Stimulated activated naive CD8-positive, alpha-beta T cell treated with anti-CD3 and anti-CD28 coated beads, Interleukin-15, amount 100 ng/mL, for 72 hours (primary cell): ENCODE data around the gene CACNA2D3.
"Not testable (repeated sequence)": the region's sequence is repeated elsewhere in the genome, so short reads cannot be mapped to it uniquely, and the experiment has no call there.

ENCODE experiments used
- ATAC-seq: fragments of 150-1000 bp; cut with Tn5 transposase; 2 replicates; pipeline ENCODE4 v1.10.0; 2021; ENCODE audit warnings: mild to moderate bottlenecking, moderate library complexity
- DNase-seq, 2 donors: peaks; one replicate each; pipeline ENCODE4 v3.0.0; 2021 to 2022
- H3K27ac Mint-ChIP-seq, 2 donors: one replicate each; pipeline ENCODE4 v1.8.0; 2022; ENCODE audit warnings: mild to moderate bottlenecking in 2 of 2, mixed read lengths in 2 of 2, moderate library complexity in 2 of 2
- H3K27me3 Mint-ChIP-seq: one replicate; pipeline ENCODE4 v1.8.0; 2022; ENCODE audit warnings: mixed read lengths
- H3K4me1 Mint-ChIP-seq: one replicate; pipeline ENCODE4 v1.8.0; 2022; ENCODE audit warnings: mild to moderate bottlenecking, mixed read lengths
- H3K4me3 Mint-ChIP-seq, 2 donors: one replicate each; pipeline ENCODE4 v1.8.0; 2022; ENCODE audit warnings: mild to moderate bottlenecking in 2 of 2, mixed read lengths in 2 of 2, moderate library complexity in 1 of 2
- H3K9me3 Mint-ChIP-seq, 2 donors: one replicate each; pipeline ENCODE4 v1.8.0; 2022; ENCODE audit warnings: mixed read lengths in 2 of 2

The CACNA2D3 gene

GRCh38 chr3:54122324-54123002 lies at the start of gene CACNA2D3:
CACNA2D3 (plus strand) TSS chr3:54122552.
- Mint-ChIP-seq H3K27me3 (peaks cover 65% of the 10 kb centered on the region), H3K4me1 (no peaks in the 10 kb centered on the region), H3K9me3 (no peaks in the 10 kb centered on the region), H3K27ac (no peak within 1 kb of the TSS), H3K4me3 (peak within 1 kb of the TSS; percentile 5 to 36)
- ATAC-seq: peak; percentile 31
- no peak for DNase-seq

- peaks cover 19 to 25% of the 10 kb centered on the region in 2 donors for H3K9me3 Mint-ChIP-seq
- no peak for DNase-seq
- no peaks in the 10 kb centered on the region for H3K27me3 Mint-ChIP-seq
- no peak for ATAC-seq
- H3K4me1 Mint-ChIP-seq: no peaks in the 10 kb centered on the region
- no peak overlapping the region for H3K27ac Mint-ChIP-seq
- no peak overlapping the region for H3K4me3 Mint-ChIP-seq
These were observed 49.0 kb upstream of the CACNA2D3 start for GRCh38 chr3:54073386-54073785.

GRCh38 chr3:54079314-54079713 lies 43.0 kb upstream of the CACNA2D3 start:
- Mint-ChIP-seq H3K4me3 (no peak overlapping the region), H3K27ac (no peak overlapping the region), H3K4me1 (no peaks in the 10 kb centered on the region), H3K27me3 (peaks cover 25% of the 10 kb centered on the region), H3K9me3 (peaks cover 0 to 6% of the 10 kb centered on the region in 2 donors)
- DNase-seq (no peak), ATAC-seq (no peak)

DNA sequence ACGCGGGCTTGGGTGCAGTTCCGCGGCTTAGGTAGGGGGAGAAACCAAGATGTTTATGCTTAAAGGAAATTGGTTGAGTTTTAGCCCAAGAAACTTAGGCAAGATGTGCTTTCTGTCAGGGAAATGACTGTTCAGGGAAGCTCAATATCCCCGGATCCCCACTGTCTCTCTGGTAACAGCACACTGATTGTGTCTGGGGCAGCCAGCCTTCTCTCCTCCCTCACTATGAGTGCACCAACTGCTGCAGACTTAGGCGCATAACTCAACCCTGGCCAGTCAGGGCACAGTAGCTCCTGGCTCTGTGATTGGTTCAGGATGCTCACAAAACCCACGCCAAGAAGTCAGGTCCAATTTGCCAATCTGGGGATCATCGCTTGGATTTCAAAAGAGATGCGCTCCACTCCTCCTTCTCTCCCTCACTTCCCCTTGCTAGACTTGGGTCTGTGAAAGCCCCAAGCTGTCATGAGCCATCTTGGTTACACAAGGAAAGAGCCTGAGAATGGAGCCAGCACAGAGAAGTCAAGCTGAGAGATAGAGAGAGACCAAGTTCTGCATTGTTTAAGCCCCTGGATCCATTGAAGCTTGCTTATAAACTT lies 42.5 kb upstream of the CACNA2D3 start:
- peaks cover 0 to 6% of the 10 kb centered on the region in 2 donors for H3K9me3 Mint-ChIP-seq
- no peak for ATAC-seq

GRCh38 chr3:54083921-54084320 lies 38.4 kb upstream of the CACNA2D3 start:
- DNase-seq (no peak), ATAC-seq (no peak)
- peaks cover 70% of the 10 kb centered on the region for H3K27me3 Mint-ChIP-seq
- no peaks in the 10 kb centered on the region for H3K9me3 Mint-ChIP-seq
- no peak overlapping the region for H3K27ac Mint-ChIP-seq
- no peak overlapping the region for H3K4me3 Mint-ChIP-seq
- no peaks in the 10 kb centered on the region for H3K4me1 Mint-ChIP-seq

More for the DNA sequence above, 42.5 kb upstream of the CACNA2D3 start:
- Mint-ChIP-seq H3K27ac (no peak overlapping the region), H3K4me1 (no peaks in the 10 kb centered on the region), H3K4me3 (no peak overlapping the region), H3K27me3 (peaks cover 30% of the 10 kb centered on the region)
- DNase-seq: no peak

- Mint-ChIP-seq H3K4me3 (no peak overlapping the region), H3K9me3 (no peaks in the 10 kb centered on the region), H3K27ac (no peak overlapping the region), H3K4me1 (no peaks in the 10 kb centered on the region), H3K27me3 (peaks cover 59% of the 10 kb centered on the region)
- DNase-seq: no peak
- ATAC-seq: no peak
These were observed 36.4 kb upstream of the CACNA2D3 start for GRCh38 chr3:54085936-54086335.

DNA sequence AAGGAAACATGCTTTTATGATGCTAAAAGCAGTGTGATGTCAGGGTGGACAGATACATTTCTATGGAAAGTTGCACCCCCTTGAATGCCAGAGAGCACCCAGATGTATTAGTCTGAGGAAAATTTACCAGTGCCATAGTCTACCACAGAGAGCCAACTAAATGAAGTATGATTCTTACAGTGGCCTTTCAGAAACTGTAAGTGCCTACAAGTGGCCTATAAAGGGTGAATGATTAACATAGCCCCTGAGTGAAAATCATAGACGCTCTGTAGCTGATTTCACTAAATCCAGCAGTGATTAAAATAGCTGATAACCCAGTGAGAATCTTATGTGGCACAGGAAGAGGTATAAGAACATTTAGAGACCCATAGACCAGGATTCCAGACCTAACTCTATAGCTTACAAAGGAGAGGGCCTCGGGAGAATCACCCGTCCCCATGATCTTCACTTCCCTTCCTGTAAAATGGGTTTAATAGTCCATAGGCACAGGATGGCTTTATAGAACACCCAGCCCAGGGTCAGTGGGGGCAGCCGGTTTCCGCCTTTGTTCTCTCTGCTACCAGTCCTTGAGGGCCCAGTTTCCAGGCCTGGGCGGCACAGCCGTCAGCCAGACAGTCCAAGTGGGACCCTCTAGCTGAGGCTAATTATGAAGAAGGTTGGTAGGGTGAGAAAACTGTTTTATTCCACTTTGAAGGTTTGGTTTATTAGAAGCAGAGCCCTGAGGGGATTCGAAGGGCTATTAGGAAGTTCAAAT lies 35.5 kb upstream of the CACNA2D3 start:
- peaks cover 55% of the 10 kb centered on the region for H3K27me3 Mint-ChIP-seq
- no peaks in the 10 kb centered on the region for H3K9me3 Mint-ChIP-seq
- no peaks in the 10 kb centered on the region for H3K4me1 Mint-ChIP-seq
- H3K27ac Mint-ChIP-seq: no peak overlapping the region
- DNase-seq: no peak
- no peak overlapping the region for H3K4me3 Mint-ChIP-seq
- ATAC-seq: no peak

DNA sequence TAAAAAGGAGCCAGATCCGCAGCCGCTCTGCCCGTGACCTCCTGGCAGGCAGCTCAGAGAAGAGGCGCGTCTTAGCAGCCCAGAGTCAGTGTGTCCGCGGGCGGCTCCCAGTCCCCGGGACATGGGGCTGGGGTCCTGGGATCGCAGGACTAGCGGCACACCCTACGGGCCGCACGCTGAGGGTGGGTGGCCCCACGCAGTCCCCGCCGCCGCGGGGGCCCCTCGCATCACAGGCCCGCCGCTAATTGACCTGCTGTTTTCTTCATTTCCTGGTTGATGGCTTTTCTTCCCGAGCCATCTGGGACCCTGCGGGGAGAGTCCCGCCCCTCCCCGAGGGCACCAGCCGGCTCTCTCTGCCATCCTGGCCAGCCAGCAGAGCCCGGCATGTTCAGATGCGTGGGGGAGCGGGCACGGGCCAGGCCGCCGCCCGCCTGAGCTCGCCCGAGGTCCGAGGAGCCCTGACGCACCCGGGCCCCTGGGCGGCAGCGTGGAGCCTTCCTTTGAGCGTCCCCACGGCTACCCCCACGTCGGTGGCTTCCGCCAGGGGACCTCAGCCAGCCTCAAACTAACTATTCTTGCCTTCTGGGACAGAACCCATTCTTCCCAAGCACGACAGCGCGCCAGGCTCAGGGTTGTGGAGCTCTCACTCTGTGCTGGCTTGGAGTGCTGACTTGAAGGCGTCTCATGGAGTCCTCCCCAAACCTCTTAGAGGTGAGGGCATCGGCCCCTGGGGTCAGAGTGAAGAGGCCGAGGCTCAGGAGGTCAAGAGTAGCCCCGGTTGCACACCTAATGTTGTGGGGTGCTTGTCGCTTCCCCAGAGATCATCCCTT lies 34.6 kb upstream of the CACNA2D3 start:
- no peak overlapping the region for H3K27ac Mint-ChIP-seq
- DNase-seq: no peak
- no peaks in the 10 kb centered on the region for H3K4me1 Mint-ChIP-seq
- peaks cover 49% of the 10 kb centered on the region for H3K27me3 Mint-ChIP-seq
- no peak overlapping the region for H3K4me3 Mint-ChIP-seq
- H3K9me3 Mint-ChIP-seq: no peaks in the 10 kb centered on the region
- ATAC-seq: peak; percentile 42

DNA sequence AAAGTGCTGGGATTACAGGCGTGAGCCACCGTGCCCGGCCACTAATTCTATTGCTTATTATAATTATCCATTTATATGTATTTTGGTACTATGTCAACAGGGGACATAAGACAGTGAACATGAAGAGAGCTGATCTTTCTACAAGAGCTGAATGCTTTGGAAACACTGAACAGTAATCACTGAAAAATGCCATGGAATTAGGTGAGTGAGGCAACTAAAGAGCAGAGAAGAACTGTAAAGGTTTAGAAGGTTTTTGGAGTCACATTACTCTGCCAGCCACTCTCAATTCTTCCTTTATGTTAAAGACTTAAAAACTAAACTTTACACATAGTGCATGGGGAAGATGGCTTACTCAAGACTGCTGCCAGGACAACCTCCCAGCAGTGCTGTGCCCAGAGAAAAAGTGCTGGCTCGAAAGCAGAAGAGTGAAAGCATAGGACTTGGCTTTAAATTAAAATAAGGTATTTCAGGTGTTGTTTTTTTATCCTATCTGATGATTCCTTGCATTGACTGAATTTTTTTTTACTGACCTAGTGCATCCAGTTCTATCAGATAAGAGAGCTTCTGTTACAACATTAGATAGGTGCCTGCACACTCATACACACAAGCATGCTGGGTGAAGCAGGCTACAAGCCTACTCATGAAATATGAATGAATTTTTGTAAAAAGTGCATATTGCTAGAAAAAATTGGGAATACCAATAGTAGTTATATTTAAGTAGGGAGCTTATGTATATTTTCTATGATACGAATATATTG lies 28.7 kb upstream of the CACNA2D3 start:
- no peak for ATAC-seq
- no peaks in the 10 kb centered on the region for H3K4me1 Mint-ChIP-seq
- H3K4me3 Mint-ChIP-seq: no peak overlapping the region
- H3K27ac Mint-ChIP-seq: no peak overlapping the region
- DNase-seq: no peak
- peaks cover 5% of the 10 kb centered on the region for H3K27me3 Mint-ChIP-seq
- no peaks in the 10 kb centered on the region for H3K9me3 Mint-ChIP-seq

GRCh38 chr3:54094926-54095325 lies 27.4 kb upstream of the CACNA2D3 start:
- ATAC-seq (no peak), DNase-seq (no peak)
- Mint-ChIP-seq H3K27me3 (no peaks in the 10 kb centered on the region), H3K27ac (no peak overlapping the region), H3K4me3 (no peak overlapping the region), H3K9me3 (no peaks in the 10 kb centered on the region), H3K4me1 (no peaks in the 10 kb centered on the region)

DNA sequence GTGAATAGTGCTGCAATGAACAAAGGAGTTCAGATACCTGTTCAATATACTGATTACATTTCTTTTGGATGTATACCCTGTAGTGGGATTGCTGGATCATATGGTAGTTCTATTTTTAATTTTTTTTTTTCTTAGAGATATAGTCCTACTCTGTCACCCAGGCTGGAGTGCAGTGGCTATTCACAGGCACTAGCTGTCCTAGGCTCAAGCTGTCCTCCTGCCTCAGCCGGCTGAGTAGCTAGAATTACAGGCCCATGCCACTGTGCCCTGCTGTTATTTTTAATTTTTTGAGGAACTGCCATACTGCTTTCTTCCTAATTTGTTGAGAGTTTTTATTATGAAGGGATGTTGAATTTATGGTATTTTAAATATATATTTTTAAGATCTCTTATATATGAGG lies 23.0 kb upstream of the CACNA2D3 start:
- no peak for ATAC-seq
- Mint-ChIP-seq H3K27ac (no peak overlapping the region), H3K27me3 (peaks cover under 1% of the 10 kb centered on the region), H3K4me3 (no peak overlapping the region), H3K4me1 (no peaks in the 10 kb centered on the region), H3K9me3 (no peaks in the 10 kb centered on the region)
- DNase-seq: no peak

GRCh38 chr3:54104084-54104483 lies 18.3 kb upstream of the CACNA2D3 start:
- Mint-ChIP-seq H3K9me3 (peaks cover 0 to under 1% of the 10 kb centered on the region in 2 donors), H3K4me1 (no peaks in the 10 kb centered on the region), H3K27me3 (peaks cover 8% of the 10 kb centered on the region), H3K4me3 (no peak overlapping the region), H3K27ac (no peak overlapping the region)
- DNase-seq (no peak), ATAC-seq (no peak)

- not testable (repeated sequence) for H3K4me3 Mint-ChIP-seq, ATAC-seq, DNase-seq, H3K4me1 Mint-ChIP-seq, H3K27ac Mint-ChIP-seq
- Mint-ChIP-seq H3K27me3 (peaks cover 55% of the 10 kb centered on the region), H3K9me3 (peaks cover 0 to 11% of the 10 kb centered on the region in 2 donors)
These were observed 6.2 kb upstream of the CACNA2D3 start for GRCh38 chr3:54116129-54116528.

DNA sequence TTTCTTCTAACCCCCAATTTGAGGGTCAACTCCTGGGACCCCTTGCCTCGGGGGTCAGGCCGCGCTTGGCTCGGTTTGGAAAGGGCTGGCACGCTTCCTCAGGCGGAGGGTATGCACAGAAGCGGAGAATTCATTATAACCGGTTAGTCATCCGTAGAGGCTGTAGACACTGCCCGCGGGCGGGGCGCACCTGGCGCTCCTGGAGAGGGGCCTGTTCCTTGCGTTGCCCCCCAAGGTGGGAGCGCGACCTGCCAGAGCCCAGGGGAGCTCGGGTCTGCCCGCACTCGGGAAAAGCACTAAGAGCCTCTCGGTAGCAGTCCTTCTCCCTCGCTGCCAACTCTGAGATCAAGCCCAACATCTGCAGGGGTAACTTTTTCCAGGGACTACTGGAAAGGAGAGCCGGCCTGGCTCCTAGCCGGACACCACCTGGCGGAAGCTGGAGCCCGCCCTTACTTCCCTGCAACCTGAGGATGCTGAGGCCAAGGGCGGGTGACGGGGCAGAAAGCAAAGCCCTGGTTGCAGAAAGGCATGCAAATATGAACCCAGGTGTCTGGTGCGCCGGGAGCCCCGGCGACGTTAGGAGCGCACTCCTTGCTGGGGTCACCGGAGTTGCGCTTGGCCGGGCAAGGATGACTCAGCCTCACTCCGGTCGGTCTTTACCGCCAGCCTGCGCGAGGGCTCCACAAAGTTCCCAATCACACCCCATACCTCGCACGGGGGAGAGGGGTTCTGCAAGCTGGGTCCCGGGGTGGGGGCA lies 1.5 kb upstream of the CACNA2D3 start:
- peaks cover 79% of the 10 kb centered on the region for H3K27me3 Mint-ChIP-seq
- H3K9me3 Mint-ChIP-seq: peaks cover 0 to 11% of the 10 kb centered on the region in 2 donors
- no peak overlapping the region for H3K27ac Mint-ChIP-seq
- no peak overlapping the region for H3K4me3 Mint-ChIP-seq
- no peak for ATAC-seq
- no peaks in the 10 kb centered on the region for H3K4me1 Mint-ChIP-seq
- DNase-seq: no peak
